Endometrial microvascular endothelial cells (primary cell): ENCODE results near the gene PPME1. TPM values are rescaled to one million over a fixed set of nuclear protein-coding genes. Genes with fewer than 3 reads are reported as not detected.

ENCODE experiments used
- in situ Hi-C: cut with HindIII; loops from 2 replicates; pipeline ENCODE4 v1.10.0; 2017; ENCODE audit warnings: low sequenced_read_pairs, low pct_unique_long_range_greater_than_20kb; ENCODE audit errors: inconsistent ontology term
- total RNA-seq: library from RNA; depleted of rRNA; stranded (reverse); fragments of >200 nt; gene quantifications from one replicate; pipeline ENCODE4 v1.2.3, GENCODE V29; 2015; ENCODE audit errors: inconsistent ontology term

PPME1 gene
- total RNA-seq, 1 donor from 2014 or later = 47.0 TPM

- in situ Hi-C loops = no loop called here
Measured at GRCh38 chr11:74268456-74268855, 97.4 kb downstream of the PPME1 start.

DNA sequence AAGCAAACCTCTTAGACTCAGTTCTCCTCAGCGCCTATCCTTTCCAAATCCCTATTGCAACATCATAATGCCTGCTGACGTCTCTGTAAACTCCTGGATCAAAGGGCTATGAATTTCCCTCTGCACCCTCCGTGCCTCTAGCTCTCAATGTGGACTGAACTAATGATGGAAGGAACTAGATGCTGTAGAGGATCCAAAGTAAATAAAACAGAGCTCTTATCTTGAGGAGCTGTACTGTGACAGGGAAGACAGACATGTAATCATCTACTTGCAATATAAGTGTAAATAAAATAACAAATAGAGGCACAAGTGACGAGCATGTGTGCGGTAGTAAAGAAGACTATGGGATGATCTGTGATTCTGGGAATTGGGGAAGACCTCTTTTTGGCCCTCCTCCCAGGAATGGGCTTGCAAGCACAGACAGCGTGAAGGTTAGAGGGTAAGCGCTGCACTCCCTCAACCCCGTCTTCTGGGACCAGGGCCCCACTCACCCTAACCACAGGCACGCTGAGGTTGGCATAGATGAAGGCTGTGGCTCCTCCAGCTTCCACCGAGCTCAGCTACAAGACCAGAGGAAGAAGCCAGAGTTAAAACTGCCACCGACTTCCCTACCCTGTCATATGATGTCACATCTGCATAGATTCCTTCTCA is 98.2 kb downstream of the PPME1 start:
- in situ Hi-C loops = no loop called here

GRCh38 chr11:74272276-74272675 is 101.2 kb downstream of the PPME1 start:
- in situ Hi-C loops = no loop called here

GRCh38 chr11:74276581-74276980 is 105.5 kb downstream of the PPME1 start:
- in situ Hi-C loops = no loop called here

- in situ Hi-C loops = no loop called here
Measured at GRCh38 chr11:74278103-74278502, 107.0 kb downstream of the PPME1 start.

DNA sequence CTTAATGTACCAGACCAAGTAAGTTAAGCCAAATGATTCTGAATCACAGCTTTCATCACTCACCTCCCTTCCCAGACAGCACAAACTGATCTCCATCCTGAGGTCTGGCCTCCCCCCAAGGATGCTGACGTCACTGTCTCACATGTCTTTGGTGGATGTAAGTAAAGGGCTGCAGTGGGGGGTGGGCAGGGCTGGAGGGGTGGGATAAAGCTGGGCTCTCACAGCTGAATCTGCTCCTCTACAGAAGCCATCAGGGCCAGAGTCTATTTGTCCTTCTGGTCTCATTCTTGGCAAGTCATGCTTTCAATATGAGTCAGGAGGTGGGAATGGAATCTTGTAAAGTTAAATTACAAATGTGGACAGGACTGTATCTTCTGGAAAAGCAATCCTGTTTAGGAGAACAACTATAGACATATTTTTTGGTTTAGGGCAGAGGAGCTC is 107.7 kb downstream of the PPME1 start:
- in situ Hi-C loops = no loop called here

DNA sequence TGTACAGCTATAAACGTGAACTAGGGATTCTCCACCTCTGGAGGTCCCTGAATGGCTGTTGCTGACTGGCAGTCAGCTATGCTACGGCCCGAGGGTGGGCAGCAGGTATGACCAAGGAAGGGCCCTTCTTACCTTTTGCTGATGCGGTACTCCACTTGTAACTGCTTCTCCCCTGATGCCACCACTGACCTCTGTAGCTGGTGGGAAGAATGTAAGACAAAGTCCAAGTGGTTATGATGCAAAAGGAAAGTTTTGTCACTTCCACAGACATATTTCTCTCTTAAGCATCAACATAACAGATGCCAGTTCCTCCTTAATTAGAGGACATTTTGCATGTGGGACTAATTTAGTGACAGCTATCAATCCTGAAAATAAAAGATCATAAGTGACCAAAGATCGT is 108.2 kb downstream of the PPME1 start:
- in situ Hi-C loops = no loop called here

DNA sequence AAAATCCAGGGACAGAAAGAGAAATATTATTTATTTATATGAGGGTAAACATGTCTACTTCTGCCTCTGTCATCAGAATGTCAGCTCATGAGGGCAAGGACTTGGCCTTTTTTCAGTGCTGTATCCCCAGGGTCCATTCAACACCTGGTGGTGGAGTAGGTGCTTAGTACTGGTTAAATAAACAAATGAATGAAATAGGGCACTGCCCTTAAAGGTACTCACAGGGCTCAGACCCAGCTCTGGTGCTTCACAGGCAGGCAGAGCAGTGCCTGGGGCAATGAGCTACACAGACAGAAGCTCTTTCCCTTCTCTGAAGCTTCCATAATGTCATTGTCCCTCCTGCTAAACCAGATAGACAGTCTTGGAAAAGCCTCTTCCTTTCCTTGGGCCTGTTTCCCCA is 109.4 kb downstream of the PPME1 start:
- in situ Hi-C loops = no loop called here

- in situ Hi-C loops = no loop called here
Measured at GRCh38 chr11:74282421-74282820, 111.3 kb downstream of the PPME1 start.

DNA sequence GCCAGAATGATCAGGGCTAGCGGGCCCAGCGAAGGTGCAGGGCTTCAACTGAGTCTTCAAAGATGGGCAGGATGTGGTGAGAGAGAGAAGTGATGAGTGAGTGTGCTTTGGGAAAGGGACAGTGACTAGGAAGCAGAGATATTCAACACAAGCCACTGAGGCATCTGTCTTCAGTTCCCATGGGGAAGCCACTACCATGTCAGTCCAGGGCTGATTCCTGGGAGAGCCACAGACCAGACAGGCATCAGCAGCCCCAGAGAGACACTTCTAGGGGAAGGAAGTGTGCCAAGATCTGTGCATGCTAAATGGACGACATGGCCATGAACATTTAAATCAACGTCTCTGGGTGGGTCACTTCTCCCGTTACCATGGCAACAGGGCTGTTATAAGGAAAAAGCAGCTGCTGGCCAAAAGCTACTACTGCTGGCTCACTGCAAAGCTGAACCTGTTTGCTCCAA is 111.9 kb downstream of the PPME1 start:
- in situ Hi-C loops = no loop called here

DNA sequence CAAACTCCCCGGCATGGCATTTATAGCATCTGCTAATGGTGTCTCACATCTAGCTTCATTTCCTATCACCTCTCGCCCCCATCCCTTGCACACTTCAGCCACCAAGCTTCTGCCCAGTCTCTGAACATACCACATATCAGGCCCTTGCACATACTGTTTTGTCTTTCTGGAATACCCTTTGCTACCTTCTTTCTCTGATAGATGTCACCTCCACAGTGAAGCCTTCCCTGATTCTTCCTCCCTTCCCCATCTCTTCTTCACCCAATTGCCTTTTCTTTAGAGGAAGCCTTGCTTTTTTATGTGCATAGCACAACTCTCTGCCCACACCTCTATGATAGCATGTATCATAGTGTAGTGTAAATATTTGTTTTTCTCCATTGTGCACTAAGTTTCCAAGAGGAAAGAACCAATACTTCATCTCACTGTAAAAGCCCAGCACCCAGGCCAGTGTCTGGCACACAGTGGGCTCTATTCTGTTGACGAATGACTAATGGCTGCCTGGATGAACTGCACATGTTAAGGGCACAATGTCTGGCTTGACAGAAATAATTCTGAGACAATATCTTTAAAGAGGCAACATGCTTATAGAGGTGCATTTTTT is 112.6 kb downstream of the PPME1 start:
- in situ Hi-C loops = no loop called here

- in situ Hi-C loops = no loop called here
Measured at GRCh38 chr11:74284466-74284865, 113.4 kb downstream of the PPME1 start.

- in situ Hi-C loops = no loop called here
Measured at GRCh38 chr11:74288161-74288560, 117.1 kb downstream of the PPME1 start.

DNA sequence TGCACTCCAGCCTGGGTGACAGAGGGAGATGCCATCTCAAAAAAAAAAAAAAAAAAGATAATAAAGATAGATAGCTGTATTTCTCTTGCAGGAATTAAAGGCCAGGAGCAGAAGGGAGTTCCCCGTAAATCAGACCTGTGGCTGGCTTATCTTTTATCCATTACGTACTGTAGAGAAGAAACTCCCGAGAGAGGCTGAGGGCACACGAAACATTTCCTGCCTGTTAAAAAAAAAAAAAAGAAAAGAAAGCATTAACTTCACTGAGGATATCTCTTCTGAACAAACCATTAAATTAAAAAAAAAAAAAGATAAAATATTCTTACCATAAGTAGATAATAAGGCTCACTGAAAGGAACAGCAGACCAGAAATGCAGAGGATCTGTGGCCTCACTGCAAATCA is 117.8 kb downstream of the PPME1 start:
- in situ Hi-C loops = no loop called here

- in situ Hi-C loops = no loop called here
Measured at GRCh38 chr11:74297484-74297883, 126.4 kb downstream of the PPME1 start.

DNA sequence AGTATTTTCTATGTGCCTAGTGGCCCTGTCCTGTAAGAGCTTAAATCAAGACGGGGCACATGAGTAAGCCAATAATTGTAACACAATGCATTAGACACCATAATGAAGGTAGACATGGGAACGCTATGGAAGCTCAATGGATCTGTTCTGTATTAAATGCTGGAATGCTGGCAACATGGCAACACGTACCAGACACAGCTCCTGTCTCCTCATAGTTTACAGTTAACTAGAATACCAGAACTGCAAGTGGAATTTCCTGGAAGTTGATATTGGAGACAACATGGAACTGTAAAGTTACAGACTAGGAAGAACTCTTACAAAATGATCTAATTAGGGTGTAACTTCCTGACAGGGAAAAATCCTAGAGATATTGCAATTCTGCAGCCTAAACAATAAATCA is 127.9 kb downstream of the PPME1 start:
- in situ Hi-C loops = no loop called here

Other genes with a start within 250 kb of the PPME1 start
- gene DNAJB13, start 220.3 kb upstream of the PPME1 start, total RNA-seq = not detected
- 0.74 TPM for gene UCP2, start 188.4 kb upstream of the PPME1 start, total RNA-seq
- gene UCP3, start 162.2 kb upstream of the PPME1 start, total RNA-seq = 0.37 TPM
- 8.1 TPM for gene C2CD3, start 287 bp upstream of the PPME1 start, total RNA-seq
- gene P4HA3, start 140.4 kb downstream of the PPME1 start, total RNA-seq = 5.6 TPM
- 6.0 TPM for gene PGM2L1, start 227.1 kb downstream of the PPME1 start, total RNA-seq